K562 (cell line): ENCODE results near the gene SCAMP3. TPM values are rescaled to one million over a fixed set of nuclear protein-coding genes. Genes with fewer than 3 reads are reported as not detected.

Experiments used
- BRD4 ChIP-seq: fragments of 200-600 bp; sonication (generic); IDR thresholded peaks from 2 replicates; pipeline ENCODE4 v1.6.1; 2017; ENCODE audit warnings: inconsistent platforms
- CREB1 ChIP-seq, 2 experiments: sonication (generic) in 1 of 2; formaldehyde crosslinking in 1 of 2; IDR thresholded peaks; 2 replicates each; pipeline versions ENCODE4 v1.6.1 to v1.8.0; 2012 to 2022; ENCODE audit warnings: inconsistent platforms in 1 of 2, mild to moderate bottlenecking in 1 of 2, missing genetic modification reagents in 1 of 2, moderate library complexity in 1 of 2
- MECOM ChIP-seq: fragments of 250-450 bp; sonication (Bioruptor Pico); IDR thresholded peaks from 2 replicates; pipeline ENCODE4 v1.8.0; 2022; ENCODE audit warnings: inconsistent platforms
- RBM25 ChIP-seq: fragments of 200-400 bp; formaldehyde crosslinking; IDR thresholded peaks from 2 replicates; pipeline ENCODE4 v1.6.1; 2018; ENCODE audit warnings: low read length, low read depth, moderate library complexity; ENCODE audit not compliant: severe bottlenecking
- SAFB2 ChIP-seq: fragments of 200-400 bp; formaldehyde crosslinking; IDR thresholded peaks from 2 replicates; pipeline ENCODE4 v1.6.1; 2018; ENCODE audit warnings: borderline replicate concordance, low read length, low read depth, moderate library complexity; ENCODE audit not compliant: severe bottlenecking
- ZC3H8 ChIP-seq: fragments of 450-650 bp; IDR thresholded peaks from 2 replicates; pipeline ENCODE4 v1.6.1; 2017
- polyA plus RNA-seq, 8 experiments: library from polyadenylated mRNA; depleted of rRNA in 4 of 8; stranded (reverse) in 5 of 8; unstranded in 3 of 8; fragments of >200 nt; fragmentation: Nextera tagmentation in 2 of 8; fragmentation: Illumina TruSeq in 1 of 8; extraction: Ambion mirVana in 2 of 8; extraction: Trizol in 1 of 8; gene quantifications; 2 replicates each; pipeline versions ENCODE4 v1.2.1 to v1.2.3, GENCODE V29; 2011 to 2014; ENCODE audit warnings: inconsistent platforms in 1 of 8, missing spikeins in 1 of 8
- total RNA-seq, 7 experiments: library from RNA; depleted of rRNA in 6 of 7; stranded (reverse); fragments of >200 nt in 6 of 7; fragmentation: Illumina TruSeq in 2 of 7; extraction: Trizol in 2 of 7; gene quantifications; 2 replicates each; pipeline versions ENCODE4 v1.2.1 to v1.2.3, GENCODE V29; 2011 to 2021; ENCODE audit warnings: low replicate concordance in 1 of 7
- TF ChIP-seq, protein P1 (sequence below): fragments of 200-800 bp; sonication (Bioruptor generic); IDR thresholded peaks from 2 replicates; pipeline ENCODE4 v1.6.1; 2016; ENCODE audit warnings: missing genetic modification characterization, missing compliant biosample characterization
- TF ChIP-seq, protein P2 (sequence below), 2 experiments: fragments of 200-800 bp in 1 of 2; sonication (Bioruptor generic) in 1 of 2; sonication (generic) in 1 of 2; formaldehyde crosslinking in 1 of 2; IDR thresholded peaks in 1 of 2; conservative IDR thresholded peaks in 1 of 2; 2 replicates each; pipeline versions ENCODE4 v1.5.0 to v1.6.1; 2016 to 2020; ENCODE audit warnings: missing compliant biosample characterization in 1 of 2, missing genetic modification characterization in 1 of 2, missing genetic modification reagents in 1 of 2
- TF ChIP-seq, protein P3 (sequence below): sonication (generic); formaldehyde crosslinking; IDR thresholded peaks from 2 replicates; pipeline ENCODE4 v1.9.0; 2022; ENCODE audit warnings: mild to moderate bottlenecking, missing genetic modification reagents
- TF ChIP-seq, protein P4 (sequence below), 2 experiments: fragments of 450-650 bp in 1 of 2; IDR thresholded peaks; 2 replicates each; pipeline ENCODE4 v1.6.1; 2011 to 2017; ENCODE audit warnings: low read depth in 2 of 2, antibody characterized with exemption in 1 of 2, borderline replicate concordance in 1 of 2, low read length in 1 of 2, mild to moderate bottlenecking in 1 of 2, mixed read lengths in 1 of 2; ENCODE audit not compliant: control insufficient read depth in 1 of 2
- TF ChIP-seq, protein P5 (sequence below): fragments of 200-400 bp; formaldehyde crosslinking; IDR thresholded peaks from 2 replicates; pipeline ENCODE4 v1.6.1; 2017; ENCODE audit warnings: mild to moderate bottlenecking, low read depth, low read length, moderate library complexity

SCAMP3 gene
- total and polyA plus RNA-seq, 9 of the 15 experiments (the other 6 are each of a cell fraction or from before 2014, with no cell fraction given), result 14.2 to 131 (median 86.1) TPM

DNA sequence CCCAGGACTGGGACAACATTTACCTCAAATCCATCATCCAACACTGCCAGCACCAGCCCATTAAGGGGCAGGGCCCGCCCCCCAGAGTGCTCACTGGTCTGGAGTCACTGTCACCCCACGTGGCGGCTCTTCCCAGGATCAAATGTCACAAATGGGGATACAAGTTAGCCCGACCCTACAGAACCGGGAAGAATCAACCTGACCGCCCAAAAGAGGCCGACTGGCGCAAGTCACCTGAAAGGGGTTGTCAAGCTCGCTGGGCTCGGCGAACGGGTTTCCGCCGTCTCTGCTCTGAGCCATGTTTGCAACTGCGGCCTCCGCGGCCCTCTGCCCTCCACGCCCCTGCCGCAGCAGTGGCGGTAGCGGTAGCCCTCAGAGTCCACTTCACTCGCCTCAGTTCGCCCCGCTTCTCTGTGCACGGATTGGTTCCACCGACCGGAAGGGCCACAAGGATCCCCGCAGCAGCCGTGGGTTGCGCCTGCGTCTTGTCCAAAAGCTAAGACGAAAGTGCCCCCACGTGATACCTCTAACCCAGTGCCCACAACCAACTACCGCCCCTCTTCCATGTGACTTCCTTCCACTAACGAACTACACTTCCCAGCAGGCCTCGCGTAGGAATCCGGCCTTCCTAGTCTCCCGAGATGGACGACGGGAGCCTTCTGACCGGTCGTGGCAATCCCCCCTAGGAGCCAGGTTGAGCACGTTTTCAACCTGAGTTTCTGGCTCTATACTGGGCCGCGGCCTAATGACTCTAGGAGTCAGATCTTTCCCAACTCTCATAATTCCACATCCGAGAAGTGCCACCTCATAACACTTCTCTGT is at the start of gene SCAMP3 (continued):
- TF ChIP-seq BRD4 (no peak), SAFB2 (no peak), MECOM (CRISPR knock-in tag) (no peak), RBM25 (no peak), ZC3H8 (no peak), CREB1 (IDR thresholded peaks at IDR 0.05) (peak; percentile 79), CREB1 (CRISPR knock-in tag; IDR thresholded peaks at IDR 0.05) (peak; percentile 86)
- TF ChIP-seq, protein P1, sequence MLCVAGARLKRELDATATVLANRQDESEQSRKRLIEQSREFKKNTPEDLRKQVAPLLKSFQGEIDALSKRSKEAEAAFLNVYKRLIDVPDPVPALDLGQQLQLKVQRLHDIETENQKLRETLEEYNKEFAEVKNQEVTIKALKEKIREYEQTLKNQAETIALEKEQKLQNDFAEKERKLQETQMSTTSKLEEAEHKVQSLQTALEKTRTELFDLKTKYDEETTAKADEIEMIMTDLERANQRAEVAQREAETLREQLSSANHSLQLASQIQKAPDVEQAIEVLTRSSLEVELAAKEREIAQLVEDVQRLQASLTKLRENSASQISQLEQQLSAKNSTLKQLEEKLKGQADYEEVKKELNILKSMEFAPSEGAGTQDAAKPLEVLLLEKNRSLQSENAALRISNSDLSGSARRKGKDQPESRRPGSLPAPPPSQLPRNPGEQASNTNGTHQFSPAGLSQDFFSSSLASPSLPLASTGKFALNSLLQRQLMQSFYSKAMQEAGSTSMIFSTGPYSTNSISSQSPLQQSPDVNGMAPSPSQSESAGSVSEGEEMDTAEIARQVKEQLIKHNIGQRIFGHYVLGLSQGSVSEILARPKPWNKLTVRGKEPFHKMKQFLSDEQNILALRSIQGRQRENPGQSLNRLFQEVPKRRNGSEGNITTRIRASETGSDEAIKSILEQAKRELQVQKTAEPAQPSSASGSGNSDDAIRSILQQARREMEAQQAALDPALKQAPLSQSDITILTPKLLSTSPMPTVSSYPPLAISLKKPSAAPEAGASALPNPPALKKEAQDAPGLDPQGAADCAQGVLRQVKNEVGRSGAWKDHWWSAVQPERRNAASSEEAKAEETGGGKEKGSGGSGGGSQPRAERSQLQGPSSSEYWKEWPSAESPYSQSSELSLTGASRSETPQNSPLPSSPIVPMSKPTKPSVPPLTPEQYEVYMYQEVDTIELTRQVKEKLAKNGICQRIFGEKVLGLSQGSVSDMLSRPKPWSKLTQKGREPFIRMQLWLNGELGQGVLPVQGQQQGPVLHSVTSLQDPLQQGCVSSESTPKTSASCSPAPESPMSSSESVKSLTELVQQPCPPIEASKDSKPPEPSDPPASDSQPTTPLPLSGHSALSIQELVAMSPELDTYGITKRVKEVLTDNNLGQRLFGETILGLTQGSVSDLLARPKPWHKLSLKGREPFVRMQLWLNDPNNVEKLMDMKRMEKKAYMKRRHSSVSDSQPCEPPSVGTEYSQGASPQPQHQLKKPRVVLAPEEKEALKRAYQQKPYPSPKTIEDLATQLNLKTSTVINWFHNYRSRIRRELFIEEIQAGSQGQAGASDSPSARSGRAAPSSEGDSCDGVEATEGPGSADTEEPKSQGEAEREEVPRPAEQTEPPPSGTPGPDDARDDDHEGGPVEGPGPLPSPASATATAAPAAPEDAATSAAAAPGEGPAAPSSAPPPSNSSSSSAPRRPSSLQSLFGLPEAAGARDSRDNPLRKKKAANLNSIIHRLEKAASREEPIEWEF (CRISPR knock-in tag), result no peak
- TF ChIP-seq, protein P2, sequence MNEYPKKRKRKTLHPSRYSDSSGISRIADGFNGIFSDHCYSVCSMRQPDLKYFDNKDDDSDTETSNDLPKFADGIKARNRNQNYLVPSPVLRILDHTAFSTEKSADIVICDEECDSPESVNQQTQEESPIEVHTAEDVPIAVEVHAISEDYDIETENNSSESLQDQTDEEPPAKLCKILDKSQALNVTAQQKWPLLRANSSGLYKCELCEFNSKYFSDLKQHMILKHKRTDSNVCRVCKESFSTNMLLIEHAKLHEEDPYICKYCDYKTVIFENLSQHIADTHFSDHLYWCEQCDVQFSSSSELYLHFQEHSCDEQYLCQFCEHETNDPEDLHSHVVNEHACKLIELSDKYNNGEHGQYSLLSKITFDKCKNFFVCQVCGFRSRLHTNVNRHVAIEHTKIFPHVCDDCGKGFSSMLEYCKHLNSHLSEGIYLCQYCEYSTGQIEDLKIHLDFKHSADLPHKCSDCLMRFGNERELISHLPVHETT (CRISPR knock-in tag; conservative IDR thresholded peaks at IDR 0.05 in 1 of 2, IDR thresholded peaks at IDR 0.05 in 1 of 2), result no peak; a peak in 1 of 4 replicates
- TF ChIP-seq, protein P3, sequence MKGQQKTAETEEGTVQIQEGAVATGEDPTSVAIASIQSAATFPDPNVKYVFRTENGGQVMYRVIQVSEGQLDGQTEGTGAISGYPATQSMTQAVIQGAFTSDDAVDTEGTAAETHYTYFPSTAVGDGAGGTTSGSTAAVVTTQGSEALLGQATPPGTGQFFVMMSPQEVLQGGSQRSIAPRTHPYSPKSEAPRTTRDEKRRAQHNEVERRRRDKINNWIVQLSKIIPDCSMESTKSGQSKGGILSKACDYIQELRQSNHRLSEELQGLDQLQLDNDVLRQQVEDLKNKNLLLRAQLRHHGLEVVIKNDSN, result peak; percentile 99
- TF ChIP-seq, protein P4, sequence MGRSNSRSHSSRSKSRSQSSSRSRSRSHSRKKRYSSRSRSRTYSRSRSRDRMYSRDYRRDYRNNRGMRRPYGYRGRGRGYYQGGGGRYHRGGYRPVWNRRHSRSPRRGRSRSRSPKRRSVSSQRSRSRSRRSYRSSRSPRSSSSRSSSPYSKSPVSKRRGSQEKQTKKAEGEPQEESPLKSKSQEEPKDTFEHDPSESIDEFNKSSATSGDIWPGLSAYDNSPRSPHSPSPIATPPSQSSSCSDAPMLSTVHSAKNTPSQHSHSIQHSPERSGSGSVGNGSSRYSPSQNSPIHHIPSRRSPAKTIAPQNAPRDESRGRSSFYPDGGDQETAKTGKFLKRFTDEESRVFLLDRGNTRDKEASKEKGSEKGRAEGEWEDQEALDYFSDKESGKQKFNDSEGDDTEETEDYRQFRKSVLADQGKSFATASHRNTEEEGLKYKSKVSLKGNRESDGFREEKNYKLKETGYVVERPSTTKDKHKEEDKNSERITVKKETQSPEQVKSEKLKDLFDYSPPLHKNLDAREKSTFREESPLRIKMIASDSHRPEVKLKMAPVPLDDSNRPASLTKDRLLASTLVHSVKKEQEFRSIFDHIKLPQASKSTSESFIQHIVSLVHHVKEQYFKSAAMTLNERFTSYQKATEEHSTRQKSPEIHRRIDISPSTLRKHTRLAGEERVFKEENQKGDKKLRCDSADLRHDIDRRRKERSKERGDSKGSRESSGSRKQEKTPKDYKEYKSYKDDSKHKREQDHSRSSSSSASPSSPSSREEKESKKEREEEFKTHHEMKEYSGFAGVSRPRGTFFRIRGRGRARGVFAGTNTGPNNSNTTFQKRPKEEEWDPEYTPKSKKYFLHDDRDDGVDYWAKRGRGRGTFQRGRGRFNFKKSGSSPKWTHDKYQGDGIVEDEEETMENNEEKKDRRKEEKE (IDR thresholded peaks at IDR 0.05; ENCODE audit: borderline replicate concordance in 1 of 2, control insufficient read depth in 1 of 2, low read depth in 2 of 2, low read length in 1 of 2), result peak in 1 of 2 experiments; percentile 14; a peak in 1 of 4 replicates
- TF ChIP-seq, protein P5, sequence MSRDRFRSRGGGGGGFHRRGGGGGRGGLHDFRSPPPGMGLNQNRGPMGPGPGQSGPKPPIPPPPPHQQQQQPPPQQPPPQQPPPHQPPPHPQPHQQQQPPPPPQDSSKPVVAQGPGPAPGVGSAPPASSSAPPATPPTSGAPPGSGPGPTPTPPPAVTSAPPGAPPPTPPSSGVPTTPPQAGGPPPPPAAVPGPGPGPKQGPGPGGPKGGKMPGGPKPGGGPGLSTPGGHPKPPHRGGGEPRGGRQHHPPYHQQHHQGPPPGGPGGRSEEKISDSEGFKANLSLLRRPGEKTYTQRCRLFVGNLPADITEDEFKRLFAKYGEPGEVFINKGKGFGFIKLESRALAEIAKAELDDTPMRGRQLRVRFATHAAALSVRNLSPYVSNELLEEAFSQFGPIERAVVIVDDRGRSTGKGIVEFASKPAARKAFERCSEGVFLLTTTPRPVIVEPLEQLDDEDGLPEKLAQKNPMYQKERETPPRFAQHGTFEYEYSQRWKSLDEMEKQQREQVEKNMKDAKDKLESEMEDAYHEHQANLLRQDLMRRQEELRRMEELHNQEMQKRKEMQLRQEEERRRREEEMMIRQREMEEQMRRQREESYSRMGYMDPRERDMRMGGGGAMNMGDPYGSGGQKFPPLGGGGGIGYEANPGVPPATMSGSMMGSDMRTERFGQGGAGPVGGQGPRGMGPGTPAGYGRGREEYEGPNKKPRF, result no peak
